ENCODE measurements around the gene ZNF593. TPM values are rescaled to one million over a fixed set of nuclear protein-coding genes. Genes with fewer than 3 reads are reported as not detected.

ZNF593 gene
- total RNA-seq, 2 donors from 2014 or later: 14.4 to 20.5 TPM

GRCh38 chr1:26130695-26131094, 39.0 kb upstream of the ZNF593 start:
- TF ChIP-seq CTCF (IDR thresholded peaks at IDR 0.05): no peak
- ATAC-seq (ENCODE audit: insufficient number of reproducible peaks, low FRiP score, low read depth): no peak
- H3K27me3 ChIP-seq (replicated peaks; ENCODE audit: insufficient read depth): no peaks in the 10 kb centered on the region
- H3K36me3 ChIP-seq: no peaks in the 10 kb centered on the region
- no peak for DNase-seq (ENCODE audit: low spot score)
- no peak overlapping the region for H3K4me3 ChIP-seq
- no peak overlapping the region for H3K27ac ChIP-seq
- H3K9me3 ChIP-seq: no peaks in the 10 kb centered on the region
- H3K4me1 ChIP-seq (ENCODE audit: control insufficient read depth in 1 of 2, low read depth in 2 of 2): peaks cover 0 to 4% of the 10 kb centered on the region in 2 donors

GRCh38 chr1:26132128-26132833, 37.4 kb upstream of the ZNF593 start:
- Histone ChIP-seq H3K9me3 (no peaks in the 10 kb centered on the region), H3K27ac (no peak overlapping the region), H3K27me3 (replicated peaks; ENCODE audit: insufficient read depth) (no peaks in the 10 kb centered on the region), H3K4me3 (no peak overlapping the region), H3K36me3 (no peaks in the 10 kb centered on the region), H3K4me1 (ENCODE audit: control insufficient read depth in 1 of 2, low read depth in 2 of 2) (no peaks in the 10 kb centered on the region)
- TF ChIP-seq CTCF (IDR thresholded peaks at IDR 0.05): no peak
- DNase-seq (ENCODE audit: low spot score) (no peak), ATAC-seq (ENCODE audit: insufficient number of reproducible peaks, low FRiP score, low read depth) (no peak)

GRCh38 chr1:26132834-26133167, 36.9 kb upstream of the ZNF593 start:
- Histone ChIP-seq H3K27me3 (replicated peaks; ENCODE audit: insufficient read depth) (no peaks in the 10 kb centered on the region), H3K4me3 (no peak overlapping the region), H3K27ac (no peak overlapping the region), H3K4me1 (ENCODE audit: control insufficient read depth in 1 of 2, low read depth in 2 of 2) (no peaks in the 10 kb centered on the region), H3K9me3 (no peaks in the 10 kb centered on the region), H3K36me3 (no peaks in the 10 kb centered on the region)
- no peak for TF ChIP-seq CTCF (IDR thresholded peaks at IDR 0.05)
- DNase-seq (ENCODE audit: low spot score): no peak
- ATAC-seq (ENCODE audit: insufficient number of reproducible peaks, low FRiP score, low read depth): no peak

GRCh38 chr1:26134466-26134865, 35.2 kb upstream of the ZNF593 start:
- Histone ChIP-seq H3K4me1 (ENCODE audit: control insufficient read depth in 1 of 2, low read depth in 2 of 2) (no peaks in the 10 kb centered on the region), H3K4me3 (no peak overlapping the region), H3K9me3 (no peaks in the 10 kb centered on the region), H3K36me3 (no peaks in the 10 kb centered on the region), H3K27ac (no peak overlapping the region), H3K27me3 (replicated peaks; ENCODE audit: insufficient read depth) (no peaks in the 10 kb centered on the region)
- no peak for ATAC-seq (ENCODE audit: insufficient number of reproducible peaks, low FRiP score, low read depth)
- DNase-seq (ENCODE audit: low spot score): no peak
- no peak for TF ChIP-seq CTCF (IDR thresholded peaks at IDR 0.05)

GRCh38 chr1:26138974-26139558, 30.6 kb upstream of the ZNF593 start:
- Histone ChIP-seq H3K27me3 (replicated peaks; ENCODE audit: insufficient read depth) (no peaks in the 10 kb centered on the region), H3K9me3 (no peaks in the 10 kb centered on the region), H3K4me1 (ENCODE audit: control insufficient read depth in 1 of 2, low read depth in 2 of 2) (no peaks in the 10 kb centered on the region), H3K4me3 (no peak overlapping the region), H3K36me3 (no peaks in the 10 kb centered on the region), H3K27ac (no peak overlapping the region)
- no peak for ATAC-seq (ENCODE audit: insufficient number of reproducible peaks, low FRiP score, low read depth)
- TF ChIP-seq CTCF (IDR thresholded peaks at IDR 0.05): no peak
- no peak for DNase-seq (ENCODE audit: low spot score)
